H1 (cell line): ENCODE results near the gene PTPA. TPM values are rescaled to one million over a fixed set of nuclear protein-coding genes. Genes with fewer than 3 reads are reported as not detected.

Source experiments
- ATF3 ChIP-seq: IDR thresholded peaks from 2 replicates; pipeline ENCODE4 v1.6.1; 2011; ENCODE audit warnings: low read depth, mild to moderate bottlenecking, low read length; ENCODE audit not compliant: insufficient read depth
- CBX8 ChIP-seq: fragments of 300-800, 300-1000 bp; sonication (generic); IDR thresholded peaks from 2 replicates; pipeline ENCODE4 v1.7.1; 2016; ENCODE audit warnings: low read depth, low read length, borderline replicate concordance
- CHD2 ChIP-seq: IDR thresholded peaks from 2 replicates; pipeline ENCODE4 v1.6.1; 2012; ENCODE audit warnings: low read length, improper control_type of control experiment
- GTF2F1 ChIP-seq: IDR thresholded peaks from 2 replicates; pipeline ENCODE4 v1.6.1; 2012; ENCODE audit warnings: low read depth, low read length, improper control_type of control experiment, borderline replicate concordance
- JUND ChIP-seq: IDR thresholded peaks from 2 replicates; pipeline ENCODE4 v1.6.1; 2011; ENCODE audit warnings: mild to moderate bottlenecking, improper control_type of control experiment, low read length
- NANOG ChIP-seq: IDR thresholded peaks from 2 replicates; pipeline ENCODE4 v1.6.1; 2011; ENCODE audit warnings: low read length, low read depth, mild to moderate bottlenecking, inconsistent platforms; ENCODE audit not compliant: insufficient read depth, poor library complexity, severe bottlenecking
- SAP30 ChIP-seq: fragments of 300-600 bp; sonication (generic); IDR thresholded peaks from 2 replicates; pipeline ENCODE4 v1.7.1; 2012; ENCODE audit warnings: low read length, moderate library complexity, mild to moderate bottlenecking, inconsistent platforms; ENCODE audit not compliant: insufficient read depth, insufficient replicate concordance
- TEAD4 ChIP-seq: IDR thresholded peaks from 2 replicates; pipeline ENCODE4 v1.6.1; 2012; ENCODE audit warnings: low read depth, low read length, inconsistent platforms, mixed read lengths
- polyA plus RNA-seq, 7 experiments: library from polyadenylated mRNA; depleted of rRNA in 3 of 7; stranded (reverse) in 5 of 7; unstranded in 2 of 7; fragments of >200 nt in 5 of 7; fragments of 200-250 nt in 2 of 7; gene quantifications; 1 replicate in 5 of 7; 2 replicates in 1 of 7; 4 replicates in 1 of 7; pipeline versions ENCODE4 v1.2.1 to v1.2.3, GENCODE V29; 2011 to 2013; ENCODE audit warnings: missing spikeins in 2 of 7, mixed read lengths in 2 of 7
- total RNA-seq: library from RNA; stranded (reverse); fragmentation: NEBNext Ultra II Directional; extraction: Animal tissue kit (Norgen Biotek cat#: 25700); gene quantifications from 2 replicates; pipeline ENCODE4 v1.2.1, GENCODE V29; 2021

PTPA gene
- total and polyA plus RNA-seq, 2 of the 8 experiments (the other 6 are each of a cell fraction or from before 2014, with no cell fraction given) = 114 to 145 TPM

- no peak for TF ChIP-seq ATF3
- TF ChIP-seq JUND = no peak
- no peak for TF ChIP-seq NANOG
- TF ChIP-seq TEAD4 = no peak
- TF ChIP-seq GTF2F1 = no peak
- no peak for TF ChIP-seq SAP30
- no peak for TF ChIP-seq CBX8
- TF ChIP-seq CHD2 = no peak
Observed at GRCh38 chr9:129073404-129073803, 37.8 kb upstream of the PTPA start (continued).
